Trophoblast cell (in vitro differentiated cells and primary cell): ENCODE data around the gene PECR.
A peak's percentile ranks its signal among the peaks of the same experiment; 100 is the strongest.

Source experiments
- DNase-seq, 2 donors: peaks; one replicate each; pipeline ENCODE4 v3.0.0-alpha.2; 2016
- H2AFZ ChIP-seq: 2 replicates; pipeline ENCODE4 v1.6.1; 2013; ENCODE audit warnings: low read length, moderate library complexity, mild to moderate bottlenecking; ENCODE audit not compliant: insufficient read depth, poor library complexity
- H2AK5ac ChIP-seq: 2 replicates; pipeline ENCODE4 v1.6.1; 2013; ENCODE audit warnings: mild to moderate bottlenecking, low read length
- H2BK120ac ChIP-seq: 2 replicates; pipeline ENCODE4 v1.6.1; 2013; ENCODE audit warnings: low read length, mild to moderate bottlenecking, moderate library complexity; ENCODE audit not compliant: insufficient read depth, poor library complexity
- H2BK12ac ChIP-seq: 2 replicates; pipeline ENCODE4 v1.6.1; 2013; ENCODE audit warnings: mild to moderate bottlenecking, low read length, moderate library complexity
- H2BK5ac ChIP-seq: 2 replicates; pipeline ENCODE4 v1.6.1; 2013; ENCODE audit warnings: low read length, low read depth, moderate library complexity, mild to moderate bottlenecking; ENCODE audit not compliant: poor library complexity
- H3K14ac ChIP-seq: 2 replicates; pipeline ENCODE4 v1.6.1; 2013; ENCODE audit warnings: mild to moderate bottlenecking, low read length
- H3K18ac ChIP-seq: 2 replicates; pipeline ENCODE4 v1.6.1; 2013; ENCODE audit warnings: mild to moderate bottlenecking, low read length
- H3K23ac ChIP-seq: 2 replicates; pipeline ENCODE4 v1.6.1; 2013; ENCODE audit warnings: low read length
- H3K27ac ChIP-seq: 2 replicates; pipeline ENCODE4 v1.5.1; 2013; ENCODE audit warnings: low read depth, mild to moderate bottlenecking, inconsistent platforms, low read length, moderate library complexity
- H3K27me3 ChIP-seq: 2 replicates; pipeline ENCODE4 v1.6.1; 2013; ENCODE audit warnings: inconsistent platforms, mild to moderate bottlenecking, low read length, moderate library complexity; ENCODE audit not compliant: insufficient read depth
- H3K36me3 ChIP-seq, 2 experiments: 1 replicate in 1 of 2; 2 replicates in 1 of 2; pipeline ENCODE4 v1.6.1; 2013; ENCODE audit warnings: low read length in 2 of 2, mild to moderate bottlenecking in 2 of 2, moderate library complexity in 1 of 2; ENCODE audit not compliant: insufficient read depth in 2 of 2, control insufficient read depth in 1 of 2
- H3K4ac ChIP-seq: 2 replicates; pipeline ENCODE4 v1.6.1; 2013; ENCODE audit warnings: low read depth, mild to moderate bottlenecking, low read length, moderate library complexity
- H3K4me1 ChIP-seq, 2 experiments: 1 replicate in 1 of 2; 2 replicates in 1 of 2; pipeline ENCODE4 v1.6.1; 2013; ENCODE audit warnings: low read length in 2 of 2, mild to moderate bottlenecking in 2 of 2, moderate library complexity in 1 of 2; ENCODE audit not compliant: insufficient read depth in 2 of 2, control insufficient read depth in 1 of 2
- H3K4me2 ChIP-seq: 2 replicates; pipeline ENCODE4 v1.6.1; 2013; ENCODE audit warnings: inconsistent platforms, mild to moderate bottlenecking, low read length, moderate library complexity
- H3K4me3 ChIP-seq: 2 replicates; pipeline ENCODE4 v1.5.1; 2013; ENCODE audit warnings: mild to moderate bottlenecking, low read depth, low read length, inconsistent platforms
- H3K79me1 ChIP-seq: one replicate; pipeline ENCODE4 v1.6.1; 2013; ENCODE audit warnings: low read length
- H3K79me2 ChIP-seq: 2 replicates; pipeline ENCODE4 v1.6.1; 2013; ENCODE audit warnings: low read length, mild to moderate bottlenecking; ENCODE audit not compliant: control insufficient read depth, insufficient read depth, poor library complexity
- H3K9ac ChIP-seq: 2 replicates; pipeline ENCODE4 v1.6.1; 2013; ENCODE audit warnings: mild to moderate bottlenecking, low read length
- H3K9me3 ChIP-seq: 2 replicates; pipeline ENCODE4 v1.6.1; 2013; ENCODE audit warnings: low read depth, mild to moderate bottlenecking, control low read depth, inconsistent platforms, low read length; ENCODE audit not compliant: insufficient read depth
- H4K12ac ChIP-seq: 2 replicates; pipeline ENCODE4 v1.6.1; 2013; ENCODE audit warnings: low read depth, mild to moderate bottlenecking, low read length, moderate library complexity
- H4K8ac ChIP-seq: 2 replicates; pipeline ENCODE4 v1.6.1; 2013; ENCODE audit warnings: low read depth, mild to moderate bottlenecking, low read length, moderate library complexity
- H4K91ac ChIP-seq: one replicate; pipeline ENCODE4 v1.6.1; 2013; ENCODE audit warnings: low read depth, mild to moderate bottlenecking, low read length, moderate library complexity
- WGBS: extraction: QIAGEN DNeasy Blood & Tissue Kit; methylation state at CpG from one replicate; pipeline ENCODE4 v1.1.7; 2013; ENCODE audit warnings: missing lambda C conversion rate; ENCODE audit not compliant: insufficient read length, insufficient coverage; ENCODE audit errors: extremely low coverage; 5-methylcytosine and 5-hydroxymethylcytosine counted together

The PECR gene

DNA sequence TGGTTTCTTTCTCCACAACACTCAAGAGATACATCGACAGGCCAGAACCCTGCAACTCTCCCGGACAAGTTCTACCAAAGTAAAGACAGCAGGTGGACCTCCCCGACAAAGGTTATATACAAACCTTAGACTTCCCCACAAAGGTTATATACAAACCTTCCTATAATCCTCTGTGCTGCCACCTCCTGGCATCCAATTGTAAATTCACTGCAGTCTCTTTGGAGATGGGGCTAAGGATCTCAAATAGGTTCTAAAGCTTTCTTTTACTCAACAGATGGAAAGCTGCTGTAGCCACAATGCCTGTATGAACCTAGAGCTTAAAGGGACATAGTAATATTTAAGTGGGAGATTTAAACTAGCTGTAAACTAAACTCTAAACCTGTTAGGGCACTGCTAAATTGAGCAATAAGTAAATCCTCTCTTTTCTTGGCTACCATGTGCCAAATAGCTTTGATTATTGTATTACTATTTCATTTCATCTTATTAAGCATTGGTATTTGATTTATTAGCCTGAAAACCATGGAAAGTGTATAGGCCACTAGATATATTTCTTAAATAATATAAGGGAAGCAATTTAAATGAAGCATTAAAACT lies 58.5 kb downstream of the PECR start:
- no peak overlapping the region for H3K9ac ChIP-seq
- no peaks in the 10 kb centered on the region for H3K79me1 ChIP-seq
- H3K4ac ChIP-seq: no peak overlapping the region
- H3K79me2 ChIP-seq: no peaks in the 10 kb centered on the region
- no peak overlapping the region for H3K18ac ChIP-seq
- no peaks in the 10 kb centered on the region for H3K36me3 ChIP-seq
- no peaks in the 10 kb centered on the region for H3K9me3 ChIP-seq
- H3K14ac ChIP-seq: no peak overlapping the region
- peak; percentile 48 to 78 for DNase-seq
- H3K23ac ChIP-seq: no peak overlapping the region
- no peak overlapping the region for H4K8ac ChIP-seq
- H3K4me2 ChIP-seq: no peak overlapping the region
- no peak overlapping the region for H2BK5ac ChIP-seq
- no peak overlapping the region for H2AFZ ChIP-seq
- no peak overlapping the region for H4K12ac ChIP-seq
- no peak overlapping the region for H3K27ac ChIP-seq
- no peak overlapping the region for H2BK120ac ChIP-seq
- H2BK12ac ChIP-seq: no peak overlapping the region
- H4K91ac ChIP-seq: no peak overlapping the region
- H3K4me3 ChIP-seq: no peak overlapping the region
- no peaks in the 10 kb centered on the region for H3K4me1 ChIP-seq
- WGBS: no CpG with 5 or more reads among the region's 3 CpGs
- H2AK5ac ChIP-seq: no peak overlapping the region
- H3K27me3 ChIP-seq: no peaks in the 10 kb centered on the region

DNA sequence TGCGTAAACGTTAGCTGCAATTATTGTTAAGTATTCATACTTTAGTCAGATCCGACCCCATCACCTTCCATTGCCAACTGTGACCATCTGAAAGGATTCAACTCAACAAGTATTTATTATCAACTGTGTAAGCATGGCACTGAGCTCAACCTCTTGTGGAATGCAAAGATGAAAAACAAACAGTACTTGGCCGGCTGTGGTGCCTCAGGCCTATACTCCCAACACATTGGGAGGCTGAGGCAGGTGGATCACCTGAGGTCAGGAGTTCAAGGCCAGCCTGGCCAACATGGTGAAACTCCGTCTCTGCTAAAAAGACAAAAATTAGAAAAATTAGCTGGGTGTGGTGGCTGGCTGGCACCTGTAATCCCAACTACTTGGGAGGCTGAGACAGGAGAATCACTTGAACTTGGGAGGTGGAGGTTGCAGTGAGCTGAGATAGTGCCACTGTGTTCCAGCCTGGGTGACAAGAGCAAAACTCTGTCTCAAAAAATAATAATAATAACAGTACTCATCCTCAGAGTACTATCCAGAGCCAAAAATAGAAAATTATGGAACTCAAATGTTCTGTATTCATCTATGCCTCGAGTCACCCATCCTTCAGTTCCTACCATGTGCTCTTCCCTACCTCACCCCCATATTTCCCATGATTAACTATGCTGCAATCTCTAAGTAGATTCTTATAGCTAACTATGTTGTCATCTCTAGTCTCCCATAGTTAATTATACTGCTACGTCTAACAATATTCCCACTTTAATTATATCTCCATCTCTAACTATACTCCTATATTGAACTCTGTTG lies 59.6 kb downstream of the PECR start:
- H3K4me2 ChIP-seq: no peak overlapping the region
- H3K4me1 ChIP-seq: peaks cover 0 to 2% of the 10 kb centered on the region in 2 experiments
- H4K91ac ChIP-seq: no peak overlapping the region
- H2AK5ac ChIP-seq: no peak overlapping the region
- H3K36me3 ChIP-seq: no peaks in the 10 kb centered on the region
- no peaks in the 10 kb centered on the region for H3K79me1 ChIP-seq
- no peak overlapping the region for H2BK12ac ChIP-seq
- H3K4me3 ChIP-seq: no peak overlapping the region
- H3K27ac ChIP-seq: no peak overlapping the region
- no peak overlapping the region for H3K18ac ChIP-seq
- H3K4ac ChIP-seq: no peak overlapping the region
- H2AFZ ChIP-seq: no peak overlapping the region
- H3K9me3 ChIP-seq: no peaks in the 10 kb centered on the region
- no peaks in the 10 kb centered on the region for H3K79me2 ChIP-seq
- no peak overlapping the region for H2BK5ac ChIP-seq
- H4K12ac ChIP-seq: no peak overlapping the region
- H3K14ac ChIP-seq: no peak overlapping the region
- no peak for DNase-seq
- no peak overlapping the region for H3K9ac ChIP-seq
- WGBS: 100% methylated on average over 1 of the region's 7 CpGs
- H2BK120ac ChIP-seq: no peak overlapping the region
- no peaks in the 10 kb centered on the region for H3K27me3 ChIP-seq
- no peak overlapping the region for H4K8ac ChIP-seq
- no peak overlapping the region for H3K23ac ChIP-seq

DNA sequence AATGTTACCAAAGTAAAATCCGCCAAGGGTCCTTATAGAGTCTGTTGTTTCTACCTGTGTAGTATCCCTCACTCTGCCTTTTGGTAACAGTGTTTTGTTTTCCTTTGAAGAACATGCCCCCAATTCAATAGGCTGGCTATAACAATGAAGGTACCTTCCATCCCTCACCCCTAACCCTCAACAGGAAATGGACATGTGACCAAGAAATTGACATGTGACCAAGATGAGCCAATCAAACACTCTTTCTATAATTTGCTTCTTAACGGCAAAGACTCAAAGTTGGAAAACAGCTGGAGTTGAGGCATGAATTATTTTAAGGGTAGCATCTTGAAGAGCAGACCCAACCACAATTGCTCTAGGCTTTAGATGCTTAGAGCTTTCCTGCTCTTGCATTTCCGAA lies 62.9 kb downstream of the PECR start:
- H3K27ac ChIP-seq: no peak overlapping the region

DNA sequence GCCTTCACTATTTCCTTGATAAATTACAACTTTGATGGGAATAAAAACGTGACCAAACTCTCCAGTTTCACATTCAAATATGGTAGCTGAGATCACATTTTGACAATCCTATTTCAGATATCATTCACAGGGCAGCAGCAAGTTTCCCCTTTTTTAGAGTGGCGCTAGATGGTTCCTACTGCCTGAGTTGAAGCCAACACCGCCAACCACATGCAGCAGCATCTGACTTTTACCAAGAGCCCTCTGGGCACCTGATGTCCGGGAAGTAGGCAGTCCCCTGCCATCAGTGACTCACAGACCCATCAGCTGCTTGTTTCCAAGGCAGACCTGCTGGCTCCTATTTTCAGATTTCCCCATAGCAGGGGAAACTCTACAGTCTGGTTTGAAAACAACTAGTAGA lies 64.2 kb downstream of the PECR start:
- no peaks in the 10 kb centered on the region for H3K27me3 ChIP-seq
- peaks cover 5% of the 10 kb centered on the region for H3K79me2 ChIP-seq
- no peak overlapping the region for H2AFZ ChIP-seq
- peaks cover 7% of the 10 kb centered on the region for H3K79me1 ChIP-seq
- no peak overlapping the region for H2BK120ac ChIP-seq
- H3K4me3 ChIP-seq: no peak overlapping the region
- peak; percentile 80 to 81 for DNase-seq
- no peak overlapping the region for H2BK12ac ChIP-seq
- H3K14ac ChIP-seq: no peak overlapping the region
- H3K36me3 ChIP-seq: no peaks in the 10 kb centered on the region
- no peaks in the 10 kb centered on the region for H3K9me3 ChIP-seq
- H2AK5ac ChIP-seq: no peak overlapping the region
- H3K9ac ChIP-seq: no peak overlapping the region
- WGBS: no CpG with 5 or more reads among the region's 4 CpGs
- H4K91ac ChIP-seq: no peak overlapping the region
- H3K27ac ChIP-seq: no peak overlapping the region
- peaks cover 0 to 2% of the 10 kb centered on the region in 2 experiments for H3K4me1 ChIP-seq
- no peak overlapping the region for H3K18ac ChIP-seq
- no peak overlapping the region for H3K4me2 ChIP-seq
- H2BK5ac ChIP-seq: no peak overlapping the region
- no peak overlapping the region for H3K4ac ChIP-seq
- no peak overlapping the region for H4K12ac ChIP-seq
- no peak overlapping the region for H3K23ac ChIP-seq
- no peak overlapping the region for H4K8ac ChIP-seq

More for the DNA sequence above, 62.9 kb downstream of the PECR start:
- Histone ChIP-seq H2AK5ac (no peak overlapping the region), H3K4me3 (no peak overlapping the region), H2BK12ac (no peak overlapping the region), H3K4ac (no peak overlapping the region), H3K79me2 (no peaks in the 10 kb centered on the region), H2BK120ac (no peak overlapping the region), H2BK5ac (no peak overlapping the region), H3K9ac (no peak overlapping the region), H3K14ac (no peak overlapping the region), H3K27me3 (no peaks in the 10 kb centered on the region), H4K12ac (no peak overlapping the region), H4K91ac (no peak overlapping the region), H3K79me1 (no peaks in the 10 kb centered on the region), H3K9me3 (no peaks in the 10 kb centered on the region), H2AFZ (no peak overlapping the region), H3K23ac (no peak overlapping the region), H3K18ac (no peak overlapping the region), H3K4me2 (no peak overlapping the region), H4K8ac (no peak overlapping the region), H3K36me3 (no peaks in the 10 kb centered on the region), H3K4me1 (peaks cover 0 to 2% of the 10 kb centered on the region in 2 experiments)
- no peak for DNase-seq
- WGBS: no CpG with 5 or more reads among the region's 3 CpGs
